NB4 (cell line): Measurements from ENCODE around the gene PARD3.
"Not testable (repeated sequence)": the region's sequence is repeated elsewhere in the genome, so short reads cannot be mapped to it uniquely, and the experiment has no call there.

Source experiments
- DNase-seq: peaks from one replicate; pipeline ENCODE4 v3.0.0; 2010; ENCODE audit warnings: low read depth
- H3K4me3 ChIP-seq: one replicate; pipeline ENCODE4 v1.5.1; 2011; ENCODE audit warnings: mild to moderate bottlenecking, low read depth, low read length, moderate library complexity
- CTCF ChIP-seq: IDR thresholded peaks from one replicate; pipeline ENCODE4 v1.5.1; 2012; ENCODE audit warnings: low read depth, low read length
- MAX ChIP-seq: IDR thresholded peaks from 2 replicates; pipeline ENCODE4 v1.6.1; 2011; ENCODE audit warnings: low read depth, low read length
- MYC ChIP-seq: IDR thresholded peaks from 2 replicates; pipeline ENCODE4 v1.6.1; 2011; ENCODE audit warnings: low read depth, low read length
- POLR2A ChIP-seq: IDR thresholded peaks from 2 replicates; pipeline ENCODE4 v1.6.1; 2011; ENCODE audit warnings: mild to moderate bottlenecking; ENCODE audit not compliant: insufficient read length; ENCODE audit errors: extremely low read depth

The PARD3 gene

GRCh38 chr10:34707656-34708055 lies 107.4 kb downstream of the PARD3 start:
- no peak for DNase-seq
- TF ChIP-seq CTCF: no peak
- TF ChIP-seq POLR2A: no peak
- no peak for TF ChIP-seq MYC
- no peak for TF ChIP-seq MAX
- no peak overlapping the region for H3K4me3 ChIP-seq

- not testable (repeated sequence) for H3K4me3 ChIP-seq, DNase-seq
Observed at GRCh38 chr10:34706992-34707391, 108.1 kb downstream of the PARD3 start.

GRCh38 chr10:34706147-34706546 lies 108.9 kb downstream of the PARD3 start:
- no peak for DNase-seq
- H3K4me3 ChIP-seq: no peak overlapping the region
- TF ChIP-seq CTCF (no peak), MAX (no peak), POLR2A (no peak), MYC (no peak)

GRCh38 chr10:34705563-34705962 lies 109.5 kb downstream of the PARD3 start:
- no peak for DNase-seq
- no peak overlapping the region for H3K4me3 ChIP-seq
- no peak for TF ChIP-seq CTCF

- no peak overlapping the region for H3K4me3 ChIP-seq
- TF ChIP-seq POLR2A: no peak
- TF ChIP-seq MYC: no peak
- no peak for TF ChIP-seq MAX
- no peak for TF ChIP-seq CTCF
- no peak for DNase-seq
Observed at GRCh38 chr10:34704526-34705184, 110.4 kb downstream of the PARD3 start.

- TF ChIP-seq POLR2A (no peak), CTCF (no peak), MYC (no peak), MAX (no peak)
- H3K4me3 ChIP-seq: no peak overlapping the region
Observed at GRCh38 chr10:34702982-34703381, 112.1 kb downstream of the PARD3 start.

More at GRCh38 chr10:34702982-34703381, 112.1 kb downstream of the PARD3 start:
- no peak for DNase-seq
